ENCODE data around the gene ACOXL. TPM values are rescaled to one million over a fixed set of nuclear protein-coding genes. Genes with fewer than 3 reads are reported as not detected.

ACOXL gene
- total and polyA plus RNA-seq, 4 donors: 4.4 to 32.8 (median 12.2) TPM

DNA sequence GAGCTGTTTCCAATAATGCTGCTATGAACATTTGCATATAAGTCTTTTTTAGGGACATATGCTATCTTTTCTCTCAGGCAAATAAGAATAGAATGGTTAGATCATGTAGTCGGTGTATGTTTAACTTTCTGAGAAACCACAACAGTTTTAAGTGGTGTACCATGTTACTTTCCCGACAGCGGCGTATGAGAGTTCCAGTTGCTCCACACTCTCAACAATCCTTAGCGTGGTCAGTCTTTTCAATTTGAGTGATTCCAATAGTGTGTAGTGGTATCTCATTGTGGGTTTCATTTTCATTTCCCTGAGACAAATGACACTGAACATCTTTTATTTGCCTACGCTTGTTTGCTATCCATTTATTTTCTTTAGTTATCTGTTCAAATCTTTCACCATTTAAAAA, 149.5 kb downstream of the ACOXL start:
- Histone ChIP-seq H3K4me3 (no peak overlapping the region), H3K9me3 (ENCODE audit: control insufficient read depth in 4 of 4, insufficient read depth in 3 of 4, low read length in 3 of 4) (peaks cover 0 to 3% (median under 1%) of the 10 kb centered on the region in 4 donors), H3K27me3 (ENCODE audit: control insufficient read depth in 3 of 3, insufficient read depth in 3 of 3, low read length in 2 of 3) (no peaks in the 10 kb centered on the region), H3K27ac (ENCODE audit: low read depth in 1 of 2, low read length in 1 of 2) (no peak overlapping the region), H3K4me1 (ENCODE audit: control insufficient read depth in 5 of 5, insufficient read depth in 5 of 5, low read length in 5 of 5) (peaks cover 0 to 5% (median 0%) of the 10 kb centered on the region in 5 donors), H3K36me3 (ENCODE audit: control insufficient read depth in 4 of 4, insufficient read depth in 4 of 4, low read length in 4 of 4) (no peaks in the 10 kb centered on the region), H3K9ac (ENCODE audit: insufficient read depth in 1 of 2, low read length in 2 of 2) (no peak overlapping the region)
- WGBS, 2 donors: 87 to 94% methylated on average over 6 of the region's 6 CpGs
- DNase-seq: no peak
- ATAC-seq (ENCODE audit: insufficient read depth, low FRiP score): no peak
- TF ChIP-seq, protein P1, sequence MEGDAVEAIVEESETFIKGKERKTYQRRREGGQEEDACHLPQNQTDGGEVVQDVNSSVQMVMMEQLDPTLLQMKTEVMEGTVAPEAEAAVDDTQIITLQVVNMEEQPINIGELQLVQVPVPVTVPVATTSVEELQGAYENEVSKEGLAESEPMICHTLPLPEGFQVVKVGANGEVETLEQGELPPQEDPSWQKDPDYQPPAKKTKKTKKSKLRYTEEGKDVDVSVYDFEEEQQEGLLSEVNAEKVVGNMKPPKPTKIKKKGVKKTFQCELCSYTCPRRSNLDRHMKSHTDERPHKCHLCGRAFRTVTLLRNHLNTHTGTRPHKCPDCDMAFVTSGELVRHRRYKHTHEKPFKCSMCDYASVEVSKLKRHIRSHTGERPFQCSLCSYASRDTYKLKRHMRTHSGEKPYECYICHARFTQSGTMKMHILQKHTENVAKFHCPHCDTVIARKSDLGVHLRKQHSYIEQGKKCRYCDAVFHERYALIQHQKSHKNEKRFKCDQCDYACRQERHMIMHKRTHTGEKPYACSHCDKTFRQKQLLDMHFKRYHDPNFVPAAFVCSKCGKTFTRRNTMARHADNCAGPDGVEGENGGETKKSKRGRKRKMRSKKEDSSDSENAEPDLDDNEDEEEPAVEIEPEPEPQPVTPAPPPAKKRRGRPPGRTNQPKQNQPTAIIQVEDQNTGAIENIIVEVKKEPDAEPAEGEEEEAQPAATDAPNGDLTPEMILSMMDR (IDR thresholded peaks at IDR 0.05; ENCODE audit: control extremely low read depth, extremely low read depth): no peak

DNA sequence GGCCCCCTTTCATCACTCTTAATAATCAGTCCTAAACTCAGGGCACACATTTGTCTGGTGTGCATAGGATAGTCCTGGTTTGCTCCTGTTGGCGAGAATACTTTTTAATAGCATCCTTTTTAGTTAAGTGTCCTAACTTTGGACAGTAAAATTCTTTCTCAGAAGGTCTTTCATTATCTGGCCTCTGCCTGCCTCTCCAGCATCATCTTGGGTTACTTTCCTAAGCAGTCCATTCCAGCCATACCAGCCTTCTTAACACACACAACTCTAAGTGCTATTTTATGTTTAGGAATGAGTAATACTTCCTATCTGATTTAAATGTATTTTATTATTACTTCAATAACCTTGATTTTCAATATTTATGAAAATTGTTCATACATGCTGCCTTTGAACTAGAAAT, 151.0 kb downstream of the ACOXL start:
- Histone ChIP-seq H3K27me3 (ENCODE audit: control insufficient read depth in 3 of 3, insufficient read depth in 3 of 3, low read length in 2 of 3) (no peaks in the 10 kb centered on the region), H3K36me3 (ENCODE audit: control insufficient read depth in 4 of 4, insufficient read depth in 4 of 4, low read length in 4 of 4) (no peaks in the 10 kb centered on the region), H3K4me3 (no peak overlapping the region), H3K27ac (ENCODE audit: low read depth in 1 of 2, low read length in 1 of 2) (no peak overlapping the region), H3K4me1 (ENCODE audit: control insufficient read depth in 5 of 5, insufficient read depth in 5 of 5, low read length in 5 of 5) (no peaks in the 10 kb centered on the region), H3K9me3 (ENCODE audit: control insufficient read depth in 4 of 4, insufficient read depth in 3 of 4, low read length in 3 of 4) (peaks cover 0 to 3% (median 0%) of the 10 kb centered on the region in 4 donors), H3K9ac (ENCODE audit: insufficient read depth in 1 of 2, low read length in 2 of 2) (no peak overlapping the region)
- DNase-seq (no peak), ATAC-seq (ENCODE audit: insufficient read depth, low FRiP score) (no peak)
- WGBS, 2 donors: 91 to 92% methylated on average over 1 of the region's 1 CpG
- TF ChIP-seq, protein P1 (IDR thresholded peaks at IDR 0.05; ENCODE audit: control extremely low read depth, extremely low read depth): no peak

DNA sequence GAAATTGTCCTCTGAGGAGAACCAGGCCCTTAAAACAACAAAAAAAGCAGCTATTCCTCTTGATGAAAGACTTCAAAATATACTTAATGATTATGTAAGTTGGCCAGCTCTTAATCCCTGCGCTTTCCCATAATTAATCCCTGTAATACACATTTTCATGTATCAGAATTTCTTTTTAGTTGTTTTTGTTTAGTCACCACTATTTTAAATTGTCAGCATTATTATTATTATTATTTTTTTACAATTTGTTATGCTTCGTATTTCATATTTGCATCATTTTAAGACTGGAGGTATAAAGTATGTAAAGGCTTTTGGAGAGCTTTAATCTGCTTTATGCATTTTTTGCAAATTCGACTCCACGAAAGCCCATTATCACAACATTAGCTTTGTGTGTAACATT, 152.9 kb downstream of the ACOXL start:
- WGBS, 2 donors: 86 to 96% methylated on average over 4 of the region's 4 CpGs
- H3K27me3 ChIP-seq (ENCODE audit: control insufficient read depth in 3 of 3, insufficient read depth in 3 of 3, low read length in 2 of 3): no peaks in the 10 kb centered on the region
- DNase-seq: no peak
- H3K9me3 ChIP-seq (ENCODE audit: control insufficient read depth in 4 of 4, insufficient read depth in 3 of 4, low read length in 3 of 4): peaks cover 0 to 3% (median 0%) of the 10 kb centered on the region in 4 donors
- no peak overlapping the region for H3K4me3 ChIP-seq
- H3K9ac ChIP-seq (ENCODE audit: insufficient read depth in 1 of 2, low read length in 2 of 2): no peak overlapping the region
- H3K4me1 ChIP-seq (ENCODE audit: control insufficient read depth in 5 of 5, insufficient read depth in 5 of 5, low read length in 5 of 5): no peaks in the 10 kb centered on the region
- TF ChIP-seq, protein P1 (IDR thresholded peaks at IDR 0.05; ENCODE audit: control extremely low read depth, extremely low read depth): no peak
- ATAC-seq (ENCODE audit: insufficient read depth, low FRiP score): no peak
- no peaks in the 10 kb centered on the region for H3K36me3 ChIP-seq (ENCODE audit: control insufficient read depth in 4 of 4, insufficient read depth in 4 of 4, low read length in 4 of 4)
- H3K27ac ChIP-seq (ENCODE audit: low read depth in 1 of 2, low read length in 1 of 2): no peak overlapping the region

Data from lung (tissue), 12 donors.